SK-N-SH (cell line): ENCODE results near the gene KRT71. TPM values are rescaled to one million over a fixed set of nuclear protein-coding genes. Genes with fewer than 3 reads are reported as not detected.

Source experiments
- CTCF ChIA-PET: fragments of 300-600, 350-600 bp; formaldehyde crosslinking; extraction: SDS; loops from one replicate; lab custom pipeline; 2021; lab: Yijun Ruan, JAX
- POLR2A ChIA-PET: fragments of 350-600 bp; sonication (Branson Sonifier 250); formaldehyde crosslinking; extraction: SDS; loops from one replicate; lab custom pipeline; 2020; ENCODE audit warnings: antibody characterized with exemption, inconsistent platforms; lab: Yijun Ruan, JAX
- DNase-seq: peaks from one replicate; pipeline ENCODE4 v3.0.0; 2012
- H2AFZ ChIP-seq: fragments of 200-600 bp; sonication (generic); 2 replicates; pipeline ENCODE4 v1.8.1; 2016; ENCODE audit warnings: antibody characterized with exemption, mild to moderate bottlenecking, low read depth
- H3F3A ChIP-seq: fragments of 200-600 bp; sonication (generic); replicated peaks from 2 replicates; pipeline ENCODE3; 2016; ENCODE audit warnings: antibody characterized with exemption, mild to moderate bottlenecking; ENCODE audit not compliant: insufficient read depth
- H3K27ac ChIP-seq, 2 experiments: fragments of 200-500 bp in 1 of 2; fragments of 200-600 bp in 1 of 2; sonication (Bioruptor generic) in 1 of 2; sonication (generic), shearing (Covaris generic) in 1 of 2; 2 replicates each; pipeline versions ENCODE4 v1.5.1 to v1.6.1; 2014 to 2016; ENCODE audit warnings: low read depth in 2 of 2, inconsistent platforms in 1 of 2, low read length in 1 of 2, mild to moderate bottlenecking in 1 of 2, mixed read lengths in 1 of 2
- H3K27me3 ChIP-seq: fragments of 200-600 bp; sonication (generic), shearing (Covaris generic); 2 replicates; pipeline ENCODE4 v1.6.1; 2016; ENCODE audit warnings: mixed run types; ENCODE audit not compliant: insufficient read depth
- H3K36me3 ChIP-seq, 2 experiments: fragments of 200-500 bp in 1 of 2; fragments of 200-600 bp in 1 of 2; sonication (Bioruptor generic) in 1 of 2; sonication (generic) in 1 of 2; replicated peaks in 1 of 2; 2 replicates each; pipeline versions ENCODE3 to v1.5.1; 2014 to 2016; ENCODE audit warnings: low read length in 1 of 2, mild to moderate bottlenecking in 1 of 2; ENCODE audit not compliant: insufficient read depth in 2 of 2, control insufficient read depth in 1 of 2
- H3K4me1 ChIP-seq, 2 experiments: fragments of 200-500 bp in 1 of 2; fragments of 200-600 bp in 1 of 2; sonication (Bioruptor generic) in 1 of 2; sonication (generic), shearing (Covaris generic) in 1 of 2; 2 replicates each; pipeline versions ENCODE4 v1.5.1 to v1.6.1; 2014 to 2016; ENCODE audit warnings: low read depth in 1 of 2, low read length in 1 of 2, mixed run types in 1 of 2; ENCODE audit not compliant: insufficient read depth in 2 of 2, control insufficient read depth in 1 of 2
- H3K4me2 ChIP-seq: fragments of 200-600 bp; sonication (generic), shearing (Covaris generic); 2 replicates; pipeline ENCODE4 v1.6.1; 2017; ENCODE audit warnings: mixed run types
- H3K4me3 ChIP-seq, 2 experiments: fragments of 200-500 bp in 1 of 2; fragments of 200-600 bp in 1 of 2; sonication (Bioruptor generic) in 1 of 2; sonication (generic), shearing (Covaris generic) in 1 of 2; 2 replicates each; pipeline versions ENCODE4 v1.5.1 to v1.8.1; 2014 to 2016; ENCODE audit warnings: low read depth in 2 of 2, inconsistent platforms in 1 of 2, low read length in 1 of 2, mild to moderate bottlenecking in 1 of 2, mixed read lengths in 1 of 2, moderate library complexity in 1 of 2
- H3K79me2 ChIP-seq: fragments of 200-600 bp; sonication (generic); 2 replicates; pipeline ENCODE4 v1.8.1; 2017; ENCODE audit warnings: mild to moderate bottlenecking; ENCODE audit not compliant: insufficient read depth
- H3K9ac ChIP-seq: fragments of 200-600 bp; sonication (generic); 2 replicates; pipeline ENCODE4 v1.6.1; 2017; ENCODE audit warnings: mixed run types
- H3K9me2 ChIP-seq: fragments of 200-600 bp; sonication (generic); 2 replicates; pipeline ENCODE4 v1.6.1; 2017; ENCODE audit warnings: mixed run types
- H3K9me3 ChIP-seq: fragments of 200-600 bp; sonication (generic); 2 replicates; pipeline ENCODE4 v1.6.1; 2017; ENCODE audit warnings: mixed run types, mild to moderate bottlenecking, moderate library complexity
- H4K20me1 ChIP-seq: fragments of 200-600 bp; sonication (generic); 2 replicates; pipeline ENCODE4 v1.6.1; 2017; ENCODE audit warnings: mild to moderate bottlenecking, mixed run types; ENCODE audit not compliant: insufficient read depth
- CHD2 ChIP-seq: fragments of 150-350 bp; IDR thresholded peaks from 2 replicates; pipeline ENCODE4 v1.6.1; 2018; ENCODE audit warnings: low read length; ENCODE audit not compliant: partially characterized antibody
- CTCF ChIP-seq: fragments of 200-600 bp; sonication (generic); IDR thresholded peaks from 2 replicates; pipeline ENCODE4 v1.6.1; 2017; ENCODE audit warnings: antibody characterized with exemption, mild to moderate bottlenecking, moderate library complexity
- FOSL2 ChIP-seq: IDR thresholded peaks from 2 replicates; pipeline ENCODE4 v1.4.0; 2012; ENCODE audit warnings: low read depth, mild to moderate bottlenecking, moderate library complexity, borderline replicate concordance
- FOXM1 ChIP-seq: IDR thresholded peaks from 2 replicates; pipeline ENCODE4 v1.4.0; 2012; ENCODE audit warnings: low read depth, mild to moderate bottlenecking
- GATA2 ChIP-seq: sonication (generic); formaldehyde crosslinking; IDR thresholded peaks from 2 replicates; pipeline ENCODE4 v1.5.0; 2020; ENCODE audit warnings: mild to moderate bottlenecking, missing genetic modification reagents
- MAX ChIP-seq: IDR thresholded peaks from 2 replicates; pipeline ENCODE4 v1.4.0; 2012; ENCODE audit warnings: low read depth
- MXI1 ChIP-seq: IDR thresholded peaks from 2 replicates; pipeline ENCODE4 v1.6.1; 2012; ENCODE audit warnings: mild to moderate bottlenecking, low read depth, low read length, improper control_type of control experiment
- PBX3 ChIP-seq: IDR thresholded peaks from 2 replicates; pipeline ENCODE4; 2012
- POLR2AphosphoS5 ChIP-seq: IDR thresholded peaks from 2 replicates; pipeline ENCODE4 v1.6.1; 2012; ENCODE audit warnings: low read depth, low read length
- RCOR1 ChIP-seq: fragments of 150-350 bp; IDR thresholded peaks from 2 replicates; pipeline ENCODE4 v1.6.1; 2017; ENCODE audit warnings: antibody characterized with exemption, low read length
- REST ChIP-seq: IDR thresholded peaks from 2 replicates; pipeline ENCODE4 v1.6.1; 2012; ENCODE audit warnings: mild to moderate bottlenecking, low read depth, low read length, moderate library complexity
- TAF1 ChIP-seq: IDR thresholded peaks from 2 replicates; pipeline ENCODE4 v1.6.1; 2012; ENCODE audit warnings: low read depth, mild to moderate bottlenecking, low read length, moderate library complexity, borderline replicate concordance
- TCF12 ChIP-seq: IDR thresholded peaks from 2 replicates; pipeline ENCODE4 v1.4.0; 2012
- TEAD4 ChIP-seq: IDR thresholded peaks from 2 replicates; pipeline ENCODE4 v1.4.0; 2012; ENCODE audit warnings: mild to moderate bottlenecking, borderline replicate concordance; ENCODE audit not compliant: insufficient read depth
- polyA plus RNA-seq, 3 experiments: library from polyadenylated mRNA; depleted of rRNA; stranded (reverse); fragments of >200 nt; gene quantifications; 2 replicates each; pipeline ENCODE4 v1.2.3, GENCODE V29; 2012

Gene KRT71
- polyA plus RNA-seq, 1 of the 3 experiments (the other 2 are of a cell fraction): not detected

- Histone ChIP-seq H3F3A (no peaks in the 10 kb centered on the region), H3K79me2 (no peaks in the 10 kb centered on the region), H3K4me1 (no peaks in the 10 kb centered on the region), H3K9ac (no peak overlapping the region), H2AFZ (no peak overlapping the region), H3K36me3 (no peaks in the 10 kb centered on the region), H3K9me2 (no peaks in the 10 kb centered on the region), H4K20me1 (no peaks in the 10 kb centered on the region), H3K4me2 (no peak overlapping the region), H3K27me3 (peaks cover 27% of the 10 kb centered on the region; the same call in 1 of the 2 replicates), H3K4me3 (no peak overlapping the region), H3K9me3 (no peaks in the 10 kb centered on the region), H3K27ac (no peak overlapping the region)
- TF ChIP-seq TCF12 (no peak), GATA2 (CRISPR knock-in tag) (no peak), TEAD4 (no peak), MXI1 (no peak), TAF1 (no peak), CHD2 (no peak), RCOR1 (no peak), CTCF (no peak), MAX (no peak), PBX3 (no peak), REST (no peak), FOXM1 (no peak), FOSL2 (no peak), POLR2AphosphoS5 (no peak)
- POLR2A ChIA-PET: no interaction called here
- CTCF ChIA-PET: no interaction called here
- no peak for DNase-seq
These were observed 10.8 kb downstream of the KRT71 start for GRCh38 chr12:52542157-52542556.
